ENCODE data around the gene FBLN2. TPM values are rescaled to one million over a fixed set of nuclear protein-coding genes. Genes with fewer than 3 reads are reported as not detected.

The FBLN2 gene
- total RNA-seq, 1 donor from 2014 or later, result 323 TPM

- H3K27me3 ChIP-seq, result no peaks in the 10 kb centered on the region
- H3K36me3 ChIP-seq, result no peaks in the 10 kb centered on the region
- TF ChIP-seq CTCF (IDR thresholded peaks at IDR 0.05), result no peak
- no peak overlapping the region for H3K27ac ChIP-seq
- no peak overlapping the region for H3K4me3 ChIP-seq
- H3K4me1 ChIP-seq, result no peaks in the 10 kb centered on the region
- intact Hi-C loops (cut with DNase I), result no loop called here
- no peaks in the 10 kb centered on the region for H3K9me3 ChIP-seq
- DNase-seq (ENCODE audit: low spot score in 2 of 2), result no peak
These were observed 19.0 kb downstream of the FBLN2 start for GRCh38 chr3:13567684-13568514.

- Histone ChIP-seq H3K27me3 (no peaks in the 10 kb centered on the region), H3K4me3 (no peak overlapping the region), H3K4me1 (no peaks in the 10 kb centered on the region), H3K36me3 (no peaks in the 10 kb centered on the region), H3K9me3 (no peaks in the 10 kb centered on the region), H3K27ac (no peak overlapping the region)
- TF ChIP-seq CTCF (IDR thresholded peaks at IDR 0.05), result no peak
- intact Hi-C loops (cut with DNase I), result no loop called here
- no peak for DNase-seq (ENCODE audit: low spot score in 2 of 2)
These were observed 19.6 kb downstream of the FBLN2 start for GRCh38 chr3:13568515-13569028.

GRCh38 chr3:13569201-13569600 is 20.3 kb downstream of the FBLN2 start:
- no peaks in the 10 kb centered on the region for H3K4me1 ChIP-seq
- DNase-seq (ENCODE audit: low spot score in 2 of 2), result no peak
- intact Hi-C loops (cut with DNase I), result no loop called here

GRCh38 chr3:13569641-13570390 is 20.9 kb downstream of the FBLN2 start:
- H3K4me1 ChIP-seq, result no peaks in the 10 kb centered on the region
- no peaks in the 10 kb centered on the region for H3K27me3 ChIP-seq
- H3K27ac ChIP-seq, result no peak overlapping the region
- TF ChIP-seq CTCF (IDR thresholded peaks at IDR 0.05), result no peak
- no peak for DNase-seq (ENCODE audit: low spot score in 2 of 2)
- no peaks in the 10 kb centered on the region for H3K36me3 ChIP-seq
- H3K4me3 ChIP-seq, result no peak overlapping the region
- intact Hi-C loops (cut with DNase I), result no loop called here
- H3K9me3 ChIP-seq, result no peaks in the 10 kb centered on the region

More at GRCh38 chr3:13569201-13569600, 20.3 kb downstream of the FBLN2 start:
- Histone ChIP-seq H3K36me3 (no peaks in the 10 kb centered on the region), H3K9me3 (no peaks in the 10 kb centered on the region), H3K27ac (no peak overlapping the region), H3K4me3 (no peak overlapping the region), H3K27me3 (no peaks in the 10 kb centered on the region)
- no peak for TF ChIP-seq CTCF (IDR thresholded peaks at IDR 0.05)

GRCh38 chr3:13570391-13571194 is 21.7 kb downstream of the FBLN2 start:
- TF ChIP-seq CTCF (IDR thresholded peaks at IDR 0.05), result no peak
- no peaks in the 10 kb centered on the region for H3K36me3 ChIP-seq
- H3K27me3 ChIP-seq, result no peaks in the 10 kb centered on the region
- H3K27ac ChIP-seq, result no peak overlapping the region
- H3K4me3 ChIP-seq, result no peak overlapping the region
- intact Hi-C loops (cut with DNase I), result no loop called here
- H3K4me1 ChIP-seq, result no peaks in the 10 kb centered on the region
- H3K9me3 ChIP-seq, result no peaks in the 10 kb centered on the region
- no peak for DNase-seq (ENCODE audit: low spot score in 2 of 2)
